SK-N-MC (cell line): ENCODE results near the gene GANAB.

Source experiments
- FOXP2 ChIP-seq: optimal IDR thresholded peaks from 2 replicates; pipeline ENCODE3; 2011; ENCODE audit warnings: mild to moderate bottlenecking, moderate library complexity; ENCODE audit not compliant: insufficient read depth; ENCODE audit errors: extremely low read length, control extremely low read depth
- POLR2AphosphoS5 ChIP-seq: IDR thresholded peaks from 2 replicates; pipeline ENCODE4 v1.6.1; 2012; ENCODE audit warnings: mild to moderate bottlenecking, low read depth, low read length, borderline replicate concordance

DNA sequence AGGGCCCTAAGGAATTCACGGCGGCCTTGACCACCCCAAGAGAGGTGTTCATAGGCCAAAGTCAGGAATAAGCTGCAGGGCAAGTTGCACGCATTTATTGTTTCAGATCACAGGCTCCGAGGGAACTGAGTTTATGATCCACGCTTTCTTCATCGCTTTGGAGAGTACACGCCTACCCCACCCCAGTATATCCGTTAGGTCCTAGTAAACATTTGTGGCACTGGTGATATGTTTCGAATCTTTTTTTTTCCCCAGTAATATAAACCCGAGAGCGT, 805 bp downstream of the GANAB start:
- TF ChIP-seq POLR2AphosphoS5, result no peak
- TF ChIP-seq FOXP2, result no peak
